AG09319 (cell line): ENCODE data around the gene ISLR.

Experiments
- DNase-seq: peaks from one replicate; pipeline ENCODE4 v3.0.0-alpha.2; 2010; ENCODE audit warnings: low read depth; ENCODE audit errors: extremely low read depth
- TF ChIP-seq, protein P1 (sequence below): IDR thresholded peaks from 2 replicates; pipeline ENCODE4 v1.5.1; 2011; ENCODE audit warnings: low read depth, mild to moderate bottlenecking, inconsistent platforms, low read length, moderate library complexity

The ISLR gene

DNA sequence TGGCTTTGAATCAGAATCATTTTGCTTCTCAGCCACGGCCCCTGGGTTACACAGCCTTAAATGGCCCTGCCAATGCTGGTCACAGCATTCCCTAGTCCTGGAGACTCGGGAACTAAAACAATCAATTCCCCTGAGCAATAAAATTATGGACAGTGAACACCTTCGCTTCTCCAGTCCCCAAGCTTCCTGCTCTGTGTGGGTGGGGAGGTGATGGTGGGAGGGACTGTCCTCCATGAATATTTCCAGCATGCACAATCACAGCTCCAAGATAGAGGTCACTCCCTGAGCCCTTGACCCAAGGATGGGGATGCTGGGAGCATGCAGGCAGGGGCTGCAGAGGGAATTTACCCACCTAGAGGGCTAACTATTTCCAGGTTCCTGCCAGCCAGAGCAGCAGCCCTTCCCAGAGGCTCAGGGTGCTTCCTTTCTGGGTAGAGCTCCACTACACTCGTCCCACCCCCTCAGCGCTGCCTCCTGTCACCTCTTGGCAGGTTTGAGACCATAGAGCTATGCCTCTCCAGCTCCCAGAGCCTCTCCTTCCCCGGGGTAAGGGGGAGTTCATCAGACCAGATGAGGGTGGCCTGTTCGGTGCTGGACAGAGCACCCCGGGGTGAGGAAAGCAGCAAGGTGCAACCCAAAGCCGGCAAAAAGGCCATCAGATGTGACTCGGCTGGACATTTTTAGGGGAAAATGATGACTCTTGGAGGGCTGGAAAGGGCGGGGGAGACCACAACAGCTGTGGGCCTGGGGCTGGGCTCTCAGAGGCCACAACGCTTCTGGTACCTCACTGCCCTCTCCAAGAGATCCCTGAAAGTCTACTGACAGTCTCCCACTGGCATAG is 48.1 kb downstream of the ISLR start:
- no peak for DNase-seq

DNA sequence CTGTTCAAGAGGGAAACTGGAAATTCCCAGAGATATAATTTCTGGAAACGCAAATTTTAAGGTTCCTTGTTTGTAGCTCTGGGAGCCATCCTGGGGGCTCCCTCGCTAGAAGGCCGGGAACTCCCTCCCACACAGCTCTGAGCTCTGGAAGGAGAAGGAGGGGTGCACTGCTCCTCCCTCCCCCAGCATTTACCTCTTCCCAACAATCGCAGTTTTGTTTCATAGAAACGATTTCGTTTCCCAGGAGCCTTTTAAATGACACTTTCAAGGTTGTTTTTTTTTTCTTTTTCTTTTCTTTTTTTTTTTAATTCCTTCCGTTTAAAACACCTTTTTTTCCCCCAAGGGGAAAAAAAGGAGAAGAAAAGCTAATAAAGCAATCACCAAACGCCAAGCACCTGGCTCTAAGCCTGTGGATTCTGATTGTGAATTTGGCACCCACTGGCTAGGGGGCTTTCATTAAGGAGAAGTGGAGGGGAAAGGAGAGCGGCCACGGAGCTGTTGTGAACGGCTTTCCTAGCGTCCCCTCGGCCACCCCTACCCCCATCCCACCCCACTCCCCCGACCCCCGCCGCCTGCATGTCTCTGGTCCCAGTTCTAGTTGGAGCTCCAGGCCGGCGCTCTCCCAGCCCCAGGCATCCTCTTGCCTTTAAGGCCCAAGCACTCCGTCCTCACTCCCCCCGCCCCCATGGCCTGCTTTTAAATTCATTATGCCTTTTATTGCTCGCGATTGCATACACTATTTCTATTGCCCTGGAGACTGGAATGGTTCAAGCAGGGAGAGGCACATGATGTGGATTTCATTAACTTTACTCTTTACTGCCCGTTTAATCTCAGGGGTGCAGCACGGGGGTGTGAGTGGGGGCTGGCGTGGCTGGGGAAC is 49.0 kb downstream of the ISLR start:
- DNase-seq, result no peak
- TF ChIP-seq, protein P1, sequence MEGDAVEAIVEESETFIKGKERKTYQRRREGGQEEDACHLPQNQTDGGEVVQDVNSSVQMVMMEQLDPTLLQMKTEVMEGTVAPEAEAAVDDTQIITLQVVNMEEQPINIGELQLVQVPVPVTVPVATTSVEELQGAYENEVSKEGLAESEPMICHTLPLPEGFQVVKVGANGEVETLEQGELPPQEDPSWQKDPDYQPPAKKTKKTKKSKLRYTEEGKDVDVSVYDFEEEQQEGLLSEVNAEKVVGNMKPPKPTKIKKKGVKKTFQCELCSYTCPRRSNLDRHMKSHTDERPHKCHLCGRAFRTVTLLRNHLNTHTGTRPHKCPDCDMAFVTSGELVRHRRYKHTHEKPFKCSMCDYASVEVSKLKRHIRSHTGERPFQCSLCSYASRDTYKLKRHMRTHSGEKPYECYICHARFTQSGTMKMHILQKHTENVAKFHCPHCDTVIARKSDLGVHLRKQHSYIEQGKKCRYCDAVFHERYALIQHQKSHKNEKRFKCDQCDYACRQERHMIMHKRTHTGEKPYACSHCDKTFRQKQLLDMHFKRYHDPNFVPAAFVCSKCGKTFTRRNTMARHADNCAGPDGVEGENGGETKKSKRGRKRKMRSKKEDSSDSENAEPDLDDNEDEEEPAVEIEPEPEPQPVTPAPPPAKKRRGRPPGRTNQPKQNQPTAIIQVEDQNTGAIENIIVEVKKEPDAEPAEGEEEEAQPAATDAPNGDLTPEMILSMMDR, result no peak

More for the DNA sequence above, 48.1 kb downstream of the ISLR start:
- TF ChIP-seq, protein P1, result no peak

DNA sequence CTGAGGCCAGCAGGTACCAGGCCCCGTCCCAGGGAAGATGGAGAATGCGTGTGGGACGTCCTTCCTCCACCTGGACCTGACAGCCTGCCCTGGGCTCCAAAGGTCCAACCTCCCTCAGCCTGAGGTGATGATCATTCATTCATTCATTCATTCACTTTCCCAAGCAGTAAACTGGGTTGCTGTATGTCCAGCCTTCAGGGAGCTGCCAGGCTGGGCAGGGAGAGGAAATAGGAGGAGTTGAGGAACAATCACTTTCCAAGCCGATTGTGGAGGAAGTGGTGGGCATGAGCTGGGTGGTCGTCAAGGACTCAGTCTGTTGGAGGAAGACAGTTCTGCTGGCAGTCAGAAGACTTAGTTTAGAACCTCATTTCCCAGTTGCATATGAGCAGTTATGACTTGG is 52.4 kb downstream of the ISLR start:
- TF ChIP-seq, protein P1, result no peak

More for the DNA sequence above, 52.4 kb downstream of the ISLR start:
- DNase-seq, result no peak
